ENCODE data around the gene SLC38A4. TPM values are rescaled to one million over a fixed set of nuclear protein-coding genes. Genes with fewer than 3 reads are reported as not detected.

SLC38A4 gene
- polyA plus RNA-seq, 4 donors, result 0.22 to 0.93 TPM; not detected in 2

DNA sequence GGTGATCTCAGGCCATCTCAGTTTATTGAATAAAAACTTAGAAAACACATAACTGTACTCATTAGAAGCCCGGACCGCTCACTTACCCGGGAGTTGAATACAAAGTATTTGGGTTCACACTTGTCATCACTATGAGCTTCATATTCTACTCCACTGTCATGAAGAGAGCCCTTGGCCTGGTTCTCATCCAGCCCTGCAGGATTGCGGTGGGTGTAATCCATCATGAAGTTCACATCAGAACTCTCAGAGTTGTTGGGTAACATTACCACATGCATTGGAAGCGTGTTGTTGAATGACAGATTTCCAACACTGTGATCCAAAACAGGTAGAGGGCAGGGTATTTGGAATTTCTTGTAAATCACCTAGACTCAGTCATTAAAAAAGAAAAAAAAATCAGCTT, 47.4 kb downstream of the SLC38A4 start:
- H3K9me3 ChIP-seq (ENCODE audit: control insufficient read depth in 2 of 2, insufficient read depth in 1 of 2, low read depth in 1 of 2, low read length in 1 of 2), result no peaks in the 10 kb centered on the region
- no peak for FAIRE-seq
- H3K4me1 ChIP-seq (ENCODE audit: control insufficient read depth in 3 of 3, insufficient read depth in 2 of 3, low read depth in 1 of 3, low read length in 2 of 3), result no peaks in the 10 kb centered on the region
- no peak overlapping the region for H3K4me3 ChIP-seq (ENCODE audit: low read depth in 1 of 3, low read length in 3 of 3)
- 90 to 95% (median 93%) methylated on average over 5 of the region's 5 CpGs for WGBS, 3 donors
- H3K27ac ChIP-seq (ENCODE audit: low read depth in 1 of 3, low read length in 2 of 3), result no peak overlapping the region
- DNase-seq, result no peak
- no peaks in the 10 kb centered on the region for H3K36me3 ChIP-seq (ENCODE audit: control insufficient read depth in 3 of 3, insufficient read depth in 2 of 3, low read depth in 1 of 3, low read length in 3 of 3)
- H3K27me3 ChIP-seq (ENCODE audit: control insufficient read depth in 3 of 3, insufficient read depth in 3 of 3, low read length in 3 of 3), result no peaks in the 10 kb centered on the region

- H3K36me3 ChIP-seq (ENCODE audit: control insufficient read depth in 3 of 3, insufficient read depth in 2 of 3, low read depth in 1 of 3, low read length in 3 of 3), result no peaks in the 10 kb centered on the region
- no peaks in the 10 kb centered on the region for H3K4me1 ChIP-seq (ENCODE audit: control insufficient read depth in 3 of 3, insufficient read depth in 2 of 3, low read depth in 1 of 3, low read length in 2 of 3)
- no peak overlapping the region for H3K27ac ChIP-seq (ENCODE audit: low read depth in 1 of 3, low read length in 2 of 3)
- DNase-seq (no peak), FAIRE-seq (no peak)
- H3K4me3 ChIP-seq (ENCODE audit: low read depth in 1 of 3, low read length in 3 of 3), result no peak overlapping the region
- no peaks in the 10 kb centered on the region for H3K9me3 ChIP-seq (ENCODE audit: control insufficient read depth in 2 of 2, insufficient read depth in 1 of 2, low read depth in 1 of 2, low read length in 1 of 2)
- 60 to 66% (median 61%) methylated on average over 4 of the region's 4 CpGs for WGBS, 3 donors
- H3K27me3 ChIP-seq (ENCODE audit: control insufficient read depth in 3 of 3, insufficient read depth in 3 of 3, low read length in 3 of 3), result no peaks in the 10 kb centered on the region
These were observed 48.2 kb downstream of the SLC38A4 start for GRCh38 chr12:46777587-46777986.

DNA sequence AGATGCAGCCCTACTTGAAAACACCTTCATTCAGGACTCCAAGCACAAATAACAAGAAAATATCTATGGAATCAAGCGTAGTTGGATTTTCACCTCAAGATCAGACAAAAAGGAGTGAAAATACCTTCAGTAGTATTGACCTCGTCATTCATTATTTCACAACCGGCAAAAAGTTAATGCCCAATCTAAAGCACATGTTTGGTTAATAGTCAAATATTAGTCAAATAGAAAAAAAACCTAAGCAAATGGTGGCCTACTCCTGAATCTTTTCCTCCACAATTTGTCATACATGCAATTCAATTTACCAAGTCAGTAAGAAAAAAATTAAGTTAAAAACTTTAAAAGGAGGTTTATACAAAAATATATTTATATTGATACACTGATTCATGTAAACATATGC, 50.0 kb downstream of the SLC38A4 start:
- H3K4me1 ChIP-seq (ENCODE audit: control insufficient read depth in 3 of 3, insufficient read depth in 2 of 3, low read depth in 1 of 3, low read length in 2 of 3), result no peaks in the 10 kb centered on the region
- no peak overlapping the region for H3K27ac ChIP-seq (ENCODE audit: low read depth in 1 of 3, low read length in 2 of 3)

GRCh38 chr12:46774322-46774633, 51.5 kb downstream of the SLC38A4 start:
- Histone ChIP-seq H3K27ac (ENCODE audit: low read depth in 1 of 3, low read length in 2 of 3) (no peak overlapping the region), H3K4me3 (ENCODE audit: low read depth in 1 of 3, low read length in 3 of 3) (no peak overlapping the region), H3K36me3 (ENCODE audit: control insufficient read depth in 3 of 3, insufficient read depth in 2 of 3, low read depth in 1 of 3, low read length in 3 of 3) (no peaks in the 10 kb centered on the region), H3K4me1 (ENCODE audit: control insufficient read depth in 3 of 3, insufficient read depth in 2 of 3, low read depth in 1 of 3, low read length in 2 of 3) (no peaks in the 10 kb centered on the region), H3K27me3 (ENCODE audit: control insufficient read depth in 3 of 3, insufficient read depth in 3 of 3, low read length in 3 of 3) (no peaks in the 10 kb centered on the region), H3K9me3 (ENCODE audit: control insufficient read depth in 2 of 2, insufficient read depth in 1 of 2, low read depth in 1 of 2, low read length in 1 of 2) (no peaks in the 10 kb centered on the region)
- no peak for FAIRE-seq
- no peak for DNase-seq

More for the DNA sequence above, 50.0 kb downstream of the SLC38A4 start:
- DNase-seq (no peak), FAIRE-seq (no peak)
- WGBS, 3 donors, result 70 to 80% (median 77%) methylated on average over 3 of the region's 3 CpGs
- Histone ChIP-seq H3K9me3 (ENCODE audit: control insufficient read depth in 2 of 2, insufficient read depth in 1 of 2, low read depth in 1 of 2, low read length in 1 of 2) (no peaks in the 10 kb centered on the region), H3K27me3 (ENCODE audit: control insufficient read depth in 3 of 3, insufficient read depth in 3 of 3, low read length in 3 of 3) (no peaks in the 10 kb centered on the region), H3K36me3 (ENCODE audit: control insufficient read depth in 3 of 3, insufficient read depth in 2 of 3, low read depth in 1 of 3, low read length in 3 of 3) (no peaks in the 10 kb centered on the region), H3K4me3 (ENCODE audit: low read depth in 1 of 3, low read length in 3 of 3) (no peak overlapping the region)

DNA sequence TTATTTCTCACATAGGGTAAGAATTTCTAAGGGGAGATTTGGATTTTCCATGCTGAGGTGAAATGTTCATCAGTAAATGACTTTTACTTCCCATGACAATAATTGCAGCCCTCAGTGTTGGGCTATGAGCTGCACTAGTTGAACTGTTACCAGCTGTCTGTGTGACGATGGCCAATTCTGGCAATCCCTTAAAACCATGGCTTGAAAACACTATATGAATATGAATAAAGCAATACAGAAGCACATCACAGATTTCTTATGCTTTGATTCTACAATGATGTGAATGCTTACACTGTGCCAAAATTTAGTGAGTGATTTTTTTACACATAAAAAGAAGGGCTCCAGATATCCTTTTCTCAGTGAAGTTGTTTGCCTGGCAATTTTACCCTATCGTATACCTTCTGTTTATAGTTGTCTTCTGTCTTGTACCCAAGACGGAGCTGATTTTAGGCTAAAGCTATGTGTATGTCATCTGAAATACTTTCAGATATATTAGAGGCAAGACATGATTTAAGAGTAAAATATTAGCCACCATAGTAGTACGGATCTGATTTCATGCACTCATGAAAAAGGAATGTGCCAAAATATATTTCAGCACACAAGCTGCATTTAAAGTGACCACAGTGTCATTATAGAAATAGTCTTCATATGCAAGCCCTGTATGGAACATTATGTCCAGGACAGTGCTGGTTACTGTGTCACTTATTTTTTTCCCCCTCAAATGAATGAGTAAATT, 52.0 kb downstream of the SLC38A4 start:
- H3K36me3 ChIP-seq (ENCODE audit: control insufficient read depth in 3 of 3, insufficient read depth in 2 of 3, low read depth in 1 of 3, low read length in 3 of 3), result no peaks in the 10 kb centered on the region
- no peak for FAIRE-seq
- no peaks in the 10 kb centered on the region for H3K9me3 ChIP-seq (ENCODE audit: control insufficient read depth in 2 of 2, insufficient read depth in 1 of 2, low read depth in 1 of 2, low read length in 1 of 2)
- no peak overlapping the region for H3K27ac ChIP-seq (ENCODE audit: low read depth in 1 of 3, low read length in 2 of 3)
- 62 to 87% (median 85%) methylated on average over 4 of the region's 4 CpGs for WGBS, 3 donors
- DNase-seq, result no peak
- H3K27me3 ChIP-seq (ENCODE audit: control insufficient read depth in 3 of 3, insufficient read depth in 3 of 3, low read length in 3 of 3), result no peaks in the 10 kb centered on the region
- H3K4me1 ChIP-seq (ENCODE audit: control insufficient read depth in 3 of 3, insufficient read depth in 2 of 3, low read depth in 1 of 3, low read length in 2 of 3), result no peaks in the 10 kb centered on the region
- H3K4me3 ChIP-seq (ENCODE audit: low read depth in 1 of 3, low read length in 3 of 3), result no peak overlapping the region

DNA sequence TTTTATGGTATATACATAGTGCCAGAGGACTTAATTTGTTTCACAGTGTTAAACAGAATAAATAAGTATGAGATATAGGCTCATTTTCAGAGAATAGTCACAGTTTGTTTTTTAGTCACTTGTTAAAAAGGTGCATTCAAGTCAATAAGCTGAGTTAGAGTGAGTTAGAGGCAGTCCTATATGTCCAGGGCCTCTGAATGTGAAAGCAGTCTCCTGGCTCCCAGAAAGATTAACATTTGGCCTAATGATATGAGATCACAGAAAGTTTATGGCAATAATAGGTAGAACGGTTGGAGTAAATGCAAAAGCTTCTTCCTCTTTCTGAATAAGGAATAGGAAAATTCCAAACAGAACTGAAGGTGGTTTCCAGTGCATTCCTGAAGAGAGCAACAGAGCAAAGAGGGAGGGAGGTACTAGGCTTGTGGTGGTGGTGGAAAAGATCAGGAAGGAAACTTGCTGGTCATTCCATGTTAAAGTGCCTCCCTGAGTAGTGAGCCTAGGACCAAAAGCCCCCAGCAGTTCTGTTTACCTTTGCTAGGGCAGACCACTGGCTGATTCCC, 54.4 kb downstream of the SLC38A4 start:
- Histone ChIP-seq H3K36me3 (ENCODE audit: control insufficient read depth in 3 of 3, insufficient read depth in 2 of 3, low read depth in 1 of 3, low read length in 3 of 3) (no peaks in the 10 kb centered on the region), H3K9me3 (ENCODE audit: control insufficient read depth in 2 of 2, insufficient read depth in 1 of 2, low read depth in 1 of 2, low read length in 1 of 2) (no peaks in the 10 kb centered on the region), H3K4me3 (ENCODE audit: low read depth in 1 of 3, low read length in 3 of 3) (no peak overlapping the region), H3K27me3 (ENCODE audit: control insufficient read depth in 3 of 3, insufficient read depth in 3 of 3, low read length in 3 of 3) (no peaks in the 10 kb centered on the region), H3K27ac (ENCODE audit: low read depth in 1 of 3, low read length in 2 of 3) (no peak overlapping the region), H3K4me1 (ENCODE audit: control insufficient read depth in 3 of 3, insufficient read depth in 2 of 3, low read depth in 1 of 3, low read length in 2 of 3) (no peaks in the 10 kb centered on the region)
- DNase-seq, result no peak
- FAIRE-seq, result no peak
- 19 to 38% (median 32%) methylated on average over 1 of the region's 1 CpG for WGBS, 3 donors

DNA sequence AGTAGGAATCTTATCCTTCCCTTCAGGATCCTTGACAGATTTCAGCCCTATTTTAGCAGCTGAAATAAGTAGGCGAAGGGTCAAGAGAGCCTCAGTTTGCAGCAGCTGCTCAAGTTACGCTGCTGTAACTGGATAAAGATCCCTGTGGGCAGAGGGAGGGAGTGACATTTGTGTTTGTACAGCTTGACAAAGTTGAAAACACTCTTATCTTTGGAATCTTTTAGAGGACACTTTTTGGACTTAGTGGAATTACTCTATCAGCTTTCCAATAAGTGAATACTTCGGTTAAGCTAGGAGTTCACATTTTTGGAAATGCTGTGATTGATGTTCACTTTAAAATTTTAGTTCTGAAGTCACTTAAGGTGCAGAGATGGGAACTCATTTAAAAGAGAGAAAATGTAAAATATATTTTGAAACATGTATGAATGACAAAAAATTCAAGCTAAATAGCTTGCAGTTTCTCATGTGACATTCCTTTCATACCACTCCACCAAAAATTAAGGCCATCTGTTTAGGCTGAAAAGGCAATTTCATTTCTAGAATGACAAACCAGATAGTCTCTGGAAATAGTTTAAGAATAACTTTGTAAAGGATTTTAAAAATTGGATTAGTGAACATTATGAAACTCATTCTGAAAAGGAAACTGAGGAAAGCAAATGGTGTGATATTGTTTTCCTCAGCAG, 55.2 kb downstream of the SLC38A4 start:
- FAIRE-seq (no peak), DNase-seq (no peak)
- no peaks in the 10 kb centered on the region for H3K27me3 ChIP-seq (ENCODE audit: control insufficient read depth in 3 of 3, insufficient read depth in 3 of 3, low read length in 3 of 3)
- no peaks in the 10 kb centered on the region for H3K36me3 ChIP-seq (ENCODE audit: control insufficient read depth in 3 of 3, insufficient read depth in 2 of 3, low read depth in 1 of 3, low read length in 3 of 3)
- no peak overlapping the region for H3K27ac ChIP-seq (ENCODE audit: low read depth in 1 of 3, low read length in 2 of 3)
- 49 to 56% (median 49%) methylated on average over 3 of the region's 3 CpGs for WGBS, 3 donors
- H3K4me1 ChIP-seq (ENCODE audit: control insufficient read depth in 3 of 3, insufficient read depth in 2 of 3, low read depth in 1 of 3, low read length in 2 of 3), result no peaks in the 10 kb centered on the region
- H3K4me3 ChIP-seq (ENCODE audit: low read depth in 1 of 3, low read length in 3 of 3), result no peak overlapping the region
- H3K9me3 ChIP-seq (ENCODE audit: control insufficient read depth in 2 of 2, insufficient read depth in 1 of 2, low read depth in 1 of 2, low read length in 1 of 2), result no peaks in the 10 kb centered on the region

DNA sequence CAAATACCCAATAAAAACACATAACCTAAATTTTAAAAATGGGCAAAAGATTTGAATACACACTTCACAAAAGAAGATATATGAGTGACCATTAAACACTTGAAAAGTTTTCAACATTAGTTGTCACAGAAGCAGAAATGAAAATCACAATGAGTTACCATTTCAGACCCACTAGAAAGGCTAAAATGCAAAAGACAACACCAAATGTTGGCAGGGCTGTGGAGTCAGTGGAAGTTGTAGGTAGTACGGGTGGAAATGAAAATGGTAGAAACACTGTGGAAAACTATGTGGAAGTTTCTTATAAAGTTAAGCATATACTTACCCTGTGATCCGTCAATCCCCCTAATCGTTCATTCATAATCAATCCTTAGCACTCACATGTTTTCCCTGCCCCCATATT, 61.8 kb downstream of the SLC38A4 start:
- no peak overlapping the region for H3K27ac ChIP-seq (ENCODE audit: low read depth in 1 of 3, low read length in 2 of 3)
- no peak for DNase-seq
- no peaks in the 10 kb centered on the region for H3K27me3 ChIP-seq (ENCODE audit: control insufficient read depth in 3 of 3, insufficient read depth in 3 of 3, low read length in 3 of 3)
- H3K4me3 ChIP-seq (ENCODE audit: low read depth in 1 of 3, low read length in 3 of 3), result no peak overlapping the region
- H3K4me1 ChIP-seq (ENCODE audit: control insufficient read depth in 3 of 3, insufficient read depth in 2 of 3, low read depth in 1 of 3, low read length in 2 of 3), result no peaks in the 10 kb centered on the region
- 75 to 85% (median 76%) methylated on average over 3 of the region's 3 CpGs for whole genome bisulfite sequencing, 3 donors
- H3K9me3 ChIP-seq (ENCODE audit: control insufficient read depth in 2 of 2, insufficient read depth in 1 of 2, low read depth in 1 of 2, low read length in 1 of 2), result peaks cover 0 to 9% of the 10 kb centered on the region in 2 donors
- FAIRE-seq, result no peak
- H3K36me3 ChIP-seq (ENCODE audit: control insufficient read depth in 3 of 3, insufficient read depth in 2 of 3, low read depth in 1 of 3, low read length in 3 of 3), result no peaks in the 10 kb centered on the region
